Sciatic nerve (tissue), 2 donors: Measurements from ENCODE around the gene FBP2. TPM values are rescaled to one million over a fixed set of nuclear protein-coding genes. Genes with fewer than 3 reads are reported as not detected.

Source experiments
- ATAC-seq: fragments of 200-7000 bp; cut with Tn5 transposase; one replicate; pipeline ENCODE4 v1.9.1; 2020; ENCODE audit warnings: mild to moderate bottlenecking, moderate library complexity
- DNase-seq: peaks from one replicate; pipeline ENCODE4 v3.0.0-alpha.2; 2020; ENCODE audit warnings: low spot score
- intact Hi-C: fragments of 100-400 bp; cut with DNase I; formaldehyde crosslinking; loops from one replicate; pipeline ENCODE4 v1.14.2; 2022
- total RNA-seq: library from RNA; stranded (reverse); fragmentation: NEBNext Ultra II Directional; extraction: Animal tissue kit (Norgen Biotek cat#: 25700); gene quantifications from one replicate; pipeline ENCODE4 v1.2.1, GENCODE V29; 2021
- donor health status: DM: no; HTN: no; CAD: no.
- donor health status: DM: no; HTN: no; CAD: no.

The FBP2 gene
- total RNA-seq, 1 donor from 2014 or later, result not detected

DNA sequence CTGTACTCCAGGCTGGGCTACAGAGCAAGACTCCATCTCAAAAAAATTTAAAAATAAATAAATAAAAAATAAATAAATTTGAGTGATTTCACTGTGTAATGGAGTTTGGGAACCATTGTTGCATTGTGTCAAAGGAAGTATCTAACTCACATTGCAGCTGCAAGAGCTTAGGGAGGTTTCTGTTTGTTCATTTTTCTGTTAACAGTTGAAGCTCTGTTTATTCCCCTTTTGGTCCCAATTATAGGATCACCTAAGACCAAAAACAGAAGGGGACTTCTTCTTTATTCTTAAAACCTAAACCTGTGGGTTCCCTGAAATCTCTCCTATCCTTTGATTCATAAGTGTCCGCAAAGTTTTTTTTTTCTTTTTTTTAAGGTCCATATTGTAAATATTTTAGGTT lies 67.4 kb downstream of the FBP2 start:
- ATAC-seq, result no peak
- no peak for DNase-seq
- intact Hi-C loops, result no loop called here

DNA sequence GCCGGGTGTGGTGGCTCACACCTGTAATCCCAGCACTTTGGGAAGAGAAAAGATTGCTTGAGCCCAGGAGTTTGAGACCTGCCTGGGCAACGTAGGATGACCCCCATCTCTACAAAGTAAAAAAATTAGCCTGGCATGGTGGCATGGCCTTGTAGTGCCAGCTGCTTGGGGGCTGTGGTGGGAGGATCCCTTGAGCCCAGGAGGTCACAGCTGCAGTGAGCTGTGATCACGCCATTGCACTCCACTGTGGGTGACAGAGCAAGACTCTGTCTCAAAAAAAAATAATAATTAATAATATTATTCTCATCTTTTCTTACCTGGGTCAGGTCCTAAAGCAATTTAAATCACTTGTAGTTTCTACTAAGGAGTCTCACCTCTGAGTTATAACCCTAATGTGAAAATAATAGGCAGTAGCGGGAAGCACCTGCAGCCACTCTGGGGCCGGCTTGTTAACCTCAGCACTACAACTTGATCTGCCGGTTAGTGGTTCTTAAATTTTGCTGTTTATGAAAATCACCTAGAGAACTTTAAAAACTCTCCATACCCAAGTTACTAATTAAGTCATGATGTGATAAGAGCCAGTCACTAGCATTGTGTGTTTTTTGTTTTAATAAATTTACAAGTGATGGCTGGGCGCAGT lies 68.1 kb downstream of the FBP2 start:
- DNase-seq (no peak), ATAC-seq (no peak)
- intact Hi-C loops, result no loop called here

DNA sequence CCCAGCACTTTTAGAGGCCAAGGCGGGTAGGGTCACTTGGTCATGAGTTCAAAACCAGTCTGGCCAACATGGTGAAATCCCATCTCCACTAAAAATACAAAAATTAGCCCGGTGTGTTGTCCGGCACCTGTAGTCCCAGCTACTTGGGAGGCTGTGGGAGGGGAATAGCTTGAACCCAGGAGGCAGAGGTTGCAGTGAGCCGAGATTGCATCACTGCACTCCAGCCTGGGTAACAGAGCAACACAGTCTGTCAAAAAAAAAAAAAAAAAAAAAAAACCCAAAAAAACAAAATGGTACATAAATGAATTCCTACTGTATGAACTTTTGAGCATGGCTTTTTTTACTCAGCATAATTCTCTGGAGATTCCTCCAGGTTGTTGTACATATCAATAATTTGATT lies 76.4 kb downstream of the FBP2 start:
- no peak for DNase-seq
- no peak for ATAC-seq
- intact Hi-C loops, result no loop called here

DNA sequence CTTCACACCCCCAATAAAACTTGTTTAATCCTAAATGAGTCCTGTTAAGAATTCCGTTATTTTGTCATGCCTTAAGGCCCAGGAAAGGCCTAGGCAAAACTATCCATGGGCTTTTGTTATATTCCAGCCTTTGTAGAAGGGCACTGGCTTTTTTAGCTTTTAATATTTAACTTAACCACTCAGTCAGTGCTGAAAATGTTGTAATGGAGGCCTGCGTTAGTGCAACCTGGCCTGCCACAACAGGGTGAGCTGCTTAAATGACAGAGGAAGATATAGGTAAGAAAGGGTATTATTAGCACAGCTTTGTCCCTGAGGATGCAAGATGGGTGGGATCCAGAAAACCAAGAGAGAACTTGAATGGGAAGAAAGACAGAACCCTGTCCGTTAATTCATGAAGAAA lies 78.9 kb downstream of the FBP2 start:
- intact Hi-C loops, result no loop called here
- no peak for ATAC-seq

DNA sequence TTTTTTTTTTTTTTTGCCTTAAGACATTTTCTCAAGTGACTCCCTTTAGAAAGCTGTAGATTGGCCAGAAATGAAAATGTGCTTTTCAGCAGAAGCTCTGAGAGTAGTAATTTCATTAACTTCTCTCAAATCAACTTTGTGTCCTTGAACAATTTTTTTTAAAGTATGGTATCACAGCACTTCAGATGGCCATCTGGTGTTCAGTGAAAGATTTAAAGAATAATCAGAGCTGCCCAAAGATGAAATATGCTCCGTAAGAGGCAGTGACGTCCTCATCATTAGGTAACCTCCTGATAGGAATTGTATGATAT lies 81.7 kb downstream of the FBP2 start:
- intact Hi-C loops, result no loop called here
- DNase-seq (no peak), ATAC-seq (no peak)

More for the DNA sequence above, 78.9 kb downstream of the FBP2 start:
- DNase-seq, result no peak

DNA sequence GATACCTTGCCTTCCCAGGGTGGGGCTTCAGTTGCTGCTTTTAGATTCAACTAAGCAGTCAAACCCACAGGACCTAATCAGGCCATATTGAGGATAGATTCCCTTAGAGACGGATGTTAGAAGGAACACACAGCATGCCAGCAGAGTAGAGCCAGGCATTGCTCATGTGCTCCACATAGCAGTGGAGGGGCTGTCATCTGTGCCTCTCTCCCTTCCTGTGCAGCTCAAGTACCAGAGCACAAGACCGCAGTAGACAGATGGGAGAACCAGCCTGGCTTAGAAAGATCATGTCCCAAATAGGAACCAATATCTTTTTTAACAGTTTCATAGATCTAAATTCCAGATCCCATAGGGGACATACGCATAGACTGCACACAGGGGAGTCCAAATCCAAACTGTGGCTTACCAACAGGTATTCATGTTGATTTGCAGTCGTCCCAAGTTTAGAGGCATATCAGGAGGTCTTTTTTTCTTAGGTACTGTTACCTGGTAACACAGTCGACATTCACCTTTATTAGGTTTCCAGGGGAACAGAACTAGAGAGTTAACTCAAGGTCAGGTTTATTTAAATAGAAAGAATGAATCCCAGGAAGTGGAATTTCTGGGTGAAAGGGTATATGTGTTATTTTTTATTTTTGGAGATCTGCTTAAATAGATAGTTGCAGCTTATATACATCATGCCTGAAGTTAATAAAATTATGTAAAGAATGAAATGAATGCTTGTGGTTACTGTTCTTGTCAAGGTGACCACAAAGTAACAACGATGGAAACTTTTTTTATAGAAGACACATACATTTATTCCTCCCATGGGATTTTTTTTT lies 82.3 kb downstream of the FBP2 start:
- intact Hi-C loops, result no loop called here
- ATAC-seq, result no peak
- DNase-seq, result no peak

Other genes starting within 250 kb of the FBP2 start
- 0.67 TPM for gene PCAT7, start 38.7 kb downstream of the FBP2 start, total RNA-seq
- 13.6 TPM for gene FBP1, start 45.7 kb upstream of the FBP2 start, total RNA-seq
- 158 TPM for gene AOPEP, start 132.9 kb upstream of the FBP2 start, total RNA-seq